IPS-11a (cell line): Measurements from ENCODE around the gene HOXB9.

Source experiments
- H3K4me3 ChIP-seq: one replicate; pipeline ENCODE4 v1.5.1; 2013; ENCODE audit warnings: low read depth, low read length, control low read depth

Gene HOXB9

DNA sequence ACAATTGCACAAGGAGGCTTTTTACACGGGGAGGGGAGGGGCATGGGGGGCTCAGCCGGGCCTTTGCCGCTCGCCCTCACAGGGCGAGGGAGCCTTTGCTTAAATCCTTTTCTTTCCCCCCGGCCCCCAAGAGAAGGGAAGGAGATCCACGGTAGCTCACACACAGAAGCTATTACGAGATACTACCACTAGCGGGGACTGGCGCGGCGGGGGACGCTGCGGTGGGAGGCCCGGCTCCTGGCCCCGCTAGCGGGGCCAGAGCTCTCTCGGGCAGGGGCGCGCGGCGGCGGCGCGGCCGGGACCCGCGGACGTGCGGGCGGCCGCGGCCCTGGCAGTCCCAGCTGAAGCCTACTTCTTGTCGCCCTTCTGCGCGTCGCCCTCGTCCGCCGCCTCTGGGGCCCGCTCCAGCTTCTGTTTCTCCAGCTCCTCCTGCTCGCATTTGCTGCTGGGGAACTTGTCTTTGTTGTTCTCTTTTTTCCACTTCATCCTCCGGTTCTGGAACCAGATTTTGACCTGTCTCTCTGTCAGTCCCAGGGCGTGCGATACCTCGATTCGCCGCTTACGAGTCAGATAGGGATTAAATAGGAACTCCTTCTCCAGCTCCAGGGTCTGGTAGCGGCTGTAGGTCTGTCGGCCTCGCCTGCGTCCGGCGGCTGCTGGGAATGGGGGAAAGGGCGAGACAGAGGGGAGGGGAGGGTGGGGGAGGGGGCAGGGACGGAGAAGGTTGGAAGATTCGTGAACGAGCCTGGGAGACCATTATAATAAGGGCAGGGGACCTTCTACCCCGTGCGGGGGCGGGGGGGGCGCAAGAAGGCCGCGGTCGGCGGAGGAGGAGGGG, 13.1 kb downstream of the HOXB9 start:
- no peak overlapping the region for H3K4me3 ChIP-seq

DNA sequence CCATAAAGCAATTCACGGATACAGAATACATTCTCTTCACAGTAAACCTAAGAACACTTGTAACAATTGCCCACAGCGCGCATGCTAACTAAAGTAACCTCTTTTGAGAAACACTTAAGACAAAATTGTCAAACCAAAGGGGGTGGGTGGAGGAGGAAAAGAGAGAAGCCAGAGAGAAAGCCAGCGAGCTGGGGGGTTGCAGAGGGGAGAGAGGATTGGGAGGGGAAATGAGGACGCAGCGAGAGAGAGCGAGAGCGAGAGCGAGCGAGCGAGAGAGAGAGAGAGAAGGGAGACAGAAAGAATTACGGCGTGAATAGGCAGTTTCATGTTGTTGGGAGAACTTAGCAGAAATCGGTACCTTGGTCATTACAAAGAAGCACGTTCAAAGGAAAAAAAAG, 13.7 kb downstream of the HOXB9 start:
- no peak overlapping the region for H3K4me3 ChIP-seq

DNA sequence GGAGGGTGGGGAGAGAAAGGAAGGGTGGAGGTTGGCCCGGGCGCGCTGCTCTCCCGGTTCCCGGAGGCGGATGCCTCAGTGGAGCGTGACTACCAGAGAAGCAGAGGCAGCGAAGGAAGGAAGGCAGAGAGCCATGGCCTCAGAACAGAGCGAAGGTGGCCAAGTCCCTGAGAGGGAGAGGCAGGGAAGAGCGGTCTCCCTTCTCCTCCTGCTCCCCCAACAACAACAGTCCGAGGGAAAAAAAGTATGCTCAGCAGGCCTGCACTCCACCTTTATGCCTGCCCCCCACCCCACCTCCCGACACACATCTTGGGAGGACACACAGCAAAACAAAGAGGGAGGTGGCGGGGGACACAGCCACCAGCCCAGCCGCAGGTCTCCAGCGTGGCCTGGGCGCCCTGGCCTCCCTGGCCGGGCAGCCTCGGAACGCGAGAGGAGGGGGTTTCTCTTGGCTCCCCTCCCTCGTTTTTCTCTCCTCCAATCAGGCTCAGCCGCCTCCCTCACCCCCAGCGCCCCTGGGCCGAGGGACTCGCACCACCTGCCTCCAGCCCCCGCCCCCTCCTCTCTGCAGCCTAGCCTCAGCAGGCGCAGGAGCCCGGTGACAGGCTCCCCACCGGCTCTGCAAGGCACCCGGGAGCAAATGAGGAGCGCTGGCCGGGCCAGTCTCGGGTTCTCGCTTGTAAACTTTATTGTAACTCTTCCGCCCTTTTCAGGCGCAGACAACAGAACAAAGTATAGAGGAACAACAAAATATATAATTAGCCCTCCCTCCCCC, 14.3 kb downstream of the HOXB9 start:
- H3K4me3 ChIP-seq: no peak overlapping the region

DNA sequence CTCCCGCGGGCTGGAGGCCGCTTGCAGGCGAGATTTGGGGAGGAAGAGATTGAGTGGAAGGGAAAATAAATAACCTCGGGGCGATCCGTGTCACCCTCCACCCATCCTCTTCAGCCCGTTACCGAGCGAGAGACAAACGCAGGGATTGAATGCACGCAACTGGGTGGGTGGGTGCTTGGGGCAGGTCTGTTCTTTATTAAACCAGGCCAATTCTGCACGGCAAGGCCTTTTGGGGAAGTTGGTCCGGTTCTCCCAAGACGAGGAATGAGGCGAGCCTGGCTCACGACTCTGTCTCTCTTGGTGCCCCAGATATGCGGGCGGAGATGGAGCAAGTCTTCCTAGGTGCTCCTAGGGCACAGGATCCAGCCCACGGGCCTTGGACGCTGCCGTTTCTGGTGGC, 14.9 kb downstream of the HOXB9 start:
- H3K4me3 ChIP-seq: no peak overlapping the region

DNA sequence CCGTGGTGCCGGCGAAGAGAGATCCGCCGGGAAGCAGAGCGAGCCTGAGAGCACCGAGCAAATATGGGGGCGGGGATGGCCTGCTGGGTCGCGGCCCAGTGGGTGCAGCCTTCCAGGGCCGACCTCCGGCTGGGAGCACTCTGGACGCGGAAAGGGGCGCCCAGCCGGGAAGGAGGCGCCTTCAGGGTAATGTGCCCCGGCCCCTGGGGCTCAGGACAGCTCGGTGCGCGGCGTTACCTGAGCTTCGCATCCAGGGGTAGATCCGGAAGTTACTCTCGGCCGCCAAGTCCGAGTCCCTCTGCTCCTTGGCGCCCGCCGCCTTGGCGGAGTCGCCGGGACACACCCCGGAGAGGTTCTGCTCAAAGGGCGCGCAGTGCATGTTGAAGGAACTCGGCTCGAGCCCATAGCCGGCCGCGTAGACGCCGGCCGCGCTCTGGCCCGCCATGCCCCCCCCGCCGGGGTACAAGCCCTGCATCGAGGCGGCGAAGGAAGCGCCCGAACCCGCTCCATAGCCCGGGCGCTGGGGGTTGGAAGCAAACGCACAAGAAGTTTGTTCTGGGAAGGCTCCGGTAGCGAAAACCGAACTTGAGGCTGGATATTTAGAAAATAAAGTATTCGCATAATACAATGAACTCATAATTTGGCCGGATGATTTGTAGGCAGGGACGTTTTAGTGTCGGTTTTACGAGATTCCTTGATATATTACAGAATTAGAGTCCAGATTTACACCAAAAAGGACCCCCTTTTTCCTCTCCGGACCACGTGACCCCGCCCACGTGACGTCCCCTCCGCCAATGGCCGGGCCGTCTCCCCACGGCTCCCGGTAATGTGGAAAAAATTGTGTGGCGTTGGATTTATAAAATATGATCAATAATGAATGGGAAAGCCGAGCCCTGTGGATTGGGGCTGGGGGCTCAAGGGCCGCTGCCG, 15.6 kb downstream of the HOXB9 start, which contains the start of gene HOXB7:
HOXB7 (minus strand) TSS at position 736 of the 930 bp plus-strand sequence; CDS start at position 637, 99 bp downstream.
- no peak within 1 kb of the TSS for H3K4me3 ChIP-seq

DNA sequence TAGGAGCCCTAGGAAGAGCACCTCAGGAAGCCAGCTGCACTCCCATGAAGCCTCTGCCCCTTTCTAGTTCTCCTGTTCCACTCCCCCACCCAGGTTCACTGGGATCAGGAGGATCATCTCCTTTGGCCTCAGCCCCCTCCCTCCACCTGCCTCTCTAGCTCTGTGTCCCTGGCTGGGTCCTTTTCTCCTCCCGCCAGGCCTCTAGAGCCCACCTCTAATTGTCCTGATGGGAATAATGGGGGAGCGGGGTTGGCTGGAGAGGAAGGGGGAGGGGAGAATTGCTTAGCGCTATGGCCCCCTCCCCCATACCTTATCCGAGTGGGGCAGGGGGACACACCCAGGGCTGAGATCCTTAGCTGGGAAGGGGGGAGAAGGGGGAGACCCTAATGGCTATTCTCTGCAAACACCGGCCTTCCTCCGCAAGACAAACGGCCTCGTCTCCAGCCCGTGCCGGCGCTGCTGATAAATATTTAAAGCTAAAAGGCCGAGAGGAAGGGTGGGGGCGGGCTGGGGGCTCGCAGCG, 16.3 kb downstream of the HOXB9 start:
- H3K4me3 ChIP-seq: no peak overlapping the region

DNA sequence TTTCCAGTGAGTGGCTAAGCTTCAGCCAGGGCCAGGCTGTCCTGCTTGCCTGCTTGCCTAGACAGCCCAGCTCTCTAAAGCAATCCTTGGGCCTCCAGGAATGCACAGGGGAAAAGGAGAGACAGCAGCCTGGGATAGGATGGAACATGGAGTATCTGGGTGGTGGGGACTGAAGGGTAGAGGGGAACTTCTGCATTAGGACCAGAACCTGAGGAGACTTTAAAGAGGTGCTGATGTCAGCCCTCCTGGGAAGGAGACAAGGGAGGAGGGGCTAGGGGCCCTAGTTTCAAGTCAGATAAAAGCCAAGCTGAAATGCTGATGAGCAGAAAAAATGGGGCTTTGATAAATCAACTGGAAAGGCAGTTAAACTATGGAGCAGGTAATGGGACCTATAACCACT, 17.1 kb downstream of the HOXB9 start:
- H3K4me3 ChIP-seq: peak overlapping the region; percentile 4

DNA sequence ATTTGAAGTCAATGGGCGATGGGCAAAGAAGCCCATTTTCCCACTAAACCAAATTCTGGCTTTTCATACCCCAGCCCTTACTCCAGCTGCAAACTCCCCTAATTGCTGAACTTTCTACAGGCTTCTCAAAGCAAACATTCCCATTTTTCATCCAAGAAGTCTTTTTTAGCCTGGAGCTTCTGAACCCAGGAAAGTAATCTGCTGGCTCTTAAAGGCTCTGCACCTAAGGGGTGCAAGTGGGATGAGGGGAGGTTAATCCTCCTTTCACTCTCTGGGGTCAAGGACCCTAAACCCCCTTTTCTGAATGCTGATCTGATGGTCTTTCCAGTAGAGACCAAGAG, 17.7 kb downstream of the HOXB9 start:
- no peak overlapping the region for H3K4me3 ChIP-seq

DNA sequence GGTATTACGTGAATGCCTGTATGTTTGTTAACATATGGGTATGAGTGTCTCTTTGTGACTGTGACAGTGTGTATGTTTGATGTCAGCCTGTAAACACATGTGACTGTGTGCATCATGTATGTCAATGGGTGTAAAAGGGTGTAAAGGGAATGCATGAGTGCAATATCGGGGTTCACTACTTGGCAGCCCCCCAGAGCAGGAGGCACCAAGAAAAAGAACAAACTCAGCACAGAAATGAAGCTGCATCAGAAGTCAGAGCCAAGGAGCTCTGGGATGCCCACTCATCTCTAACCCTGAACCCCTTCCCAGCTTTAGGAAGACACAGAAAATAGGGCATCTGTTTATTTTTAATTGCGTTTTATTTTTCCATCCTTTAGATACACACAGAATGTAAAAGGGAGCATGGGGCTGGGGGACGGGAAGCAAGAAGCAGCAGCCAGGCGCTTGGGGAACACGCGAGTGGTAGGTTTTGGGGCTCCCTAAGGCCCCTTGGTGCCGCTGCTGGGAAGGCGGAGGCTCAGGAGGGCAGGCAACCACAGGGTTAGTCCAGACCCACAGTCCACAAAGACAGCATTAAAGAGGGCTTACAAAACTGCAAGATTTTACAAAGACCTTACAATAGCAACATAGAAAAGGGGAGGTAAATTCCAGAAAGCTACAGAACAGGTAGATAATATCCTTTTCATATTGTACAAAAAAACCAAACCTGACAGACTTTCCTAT, 19.1 kb downstream of the HOXB9 start:
- H3K4me3 ChIP-seq: no peak overlapping the region

DNA sequence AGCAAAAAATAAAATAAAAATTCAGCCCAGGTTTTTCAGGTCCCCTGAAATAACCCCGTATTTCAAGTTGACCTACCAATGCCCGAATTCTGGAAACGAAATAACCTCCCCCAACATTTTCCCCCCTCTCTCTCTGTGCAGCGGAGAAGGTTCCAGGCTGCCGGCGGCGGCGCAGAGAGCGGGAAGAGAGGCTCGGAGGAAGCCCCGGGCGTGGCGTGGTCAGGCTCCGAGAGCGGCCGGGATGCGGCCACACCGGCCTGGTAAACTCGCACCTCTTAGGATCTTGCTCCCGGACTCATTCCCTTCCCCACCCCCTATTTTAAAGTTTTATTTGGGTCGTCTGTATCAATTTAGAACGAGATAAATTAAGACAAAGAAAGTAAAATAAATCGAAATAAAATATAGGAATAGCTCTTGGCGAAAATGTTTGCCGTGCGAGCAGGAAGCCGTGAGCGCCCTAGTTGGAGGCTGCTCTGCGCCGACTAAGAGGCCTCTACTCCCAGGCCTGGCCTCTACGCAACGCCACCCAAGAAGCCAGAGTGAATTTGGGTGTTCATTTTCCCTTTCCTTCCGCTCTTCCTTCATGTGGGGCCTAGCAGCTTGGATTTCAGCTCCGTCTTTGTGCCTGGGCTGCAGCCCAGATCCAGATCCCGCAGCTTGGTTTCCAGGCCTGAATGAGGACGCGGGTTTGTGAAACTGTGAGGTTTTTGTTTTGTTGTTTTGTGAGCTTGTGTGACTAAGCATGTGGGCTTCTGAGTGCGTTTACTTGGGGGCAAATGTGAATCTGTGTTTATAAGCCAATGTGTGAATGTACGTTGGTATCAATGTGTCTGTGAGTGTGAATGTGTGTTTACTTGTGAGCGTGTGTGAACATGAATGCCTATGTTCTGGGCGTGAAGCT, 19.9 kb downstream of the HOXB9 start:
- H3K4me3 ChIP-seq: no peak overlapping the region

DNA sequence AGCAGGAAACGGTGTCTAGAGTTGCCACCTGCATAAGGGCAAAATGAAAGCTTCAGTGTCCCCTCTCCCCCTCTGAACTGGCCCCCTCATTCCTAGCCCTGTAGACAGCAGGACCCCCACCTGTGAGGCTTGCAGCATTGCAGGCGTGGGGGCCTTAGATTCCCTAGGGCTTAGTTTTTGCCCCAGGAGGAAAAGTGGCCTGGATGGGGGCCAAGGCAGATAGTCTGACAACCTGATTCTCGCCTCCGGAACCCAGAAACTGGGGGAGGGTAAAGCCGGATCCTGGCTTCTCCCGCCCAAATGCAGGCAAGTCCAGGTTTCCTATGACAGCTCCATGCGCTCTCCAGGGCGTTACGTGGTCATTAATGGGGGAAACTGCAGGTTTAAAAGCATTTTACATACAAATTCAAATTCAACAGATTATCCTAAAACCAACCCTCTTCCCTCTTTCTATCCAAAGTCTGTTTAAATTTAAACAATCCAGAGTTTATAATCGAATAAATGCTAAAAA, 20.7 kb downstream of the HOXB9 start:
- H3K4me3 ChIP-seq: no peak overlapping the region

DNA sequence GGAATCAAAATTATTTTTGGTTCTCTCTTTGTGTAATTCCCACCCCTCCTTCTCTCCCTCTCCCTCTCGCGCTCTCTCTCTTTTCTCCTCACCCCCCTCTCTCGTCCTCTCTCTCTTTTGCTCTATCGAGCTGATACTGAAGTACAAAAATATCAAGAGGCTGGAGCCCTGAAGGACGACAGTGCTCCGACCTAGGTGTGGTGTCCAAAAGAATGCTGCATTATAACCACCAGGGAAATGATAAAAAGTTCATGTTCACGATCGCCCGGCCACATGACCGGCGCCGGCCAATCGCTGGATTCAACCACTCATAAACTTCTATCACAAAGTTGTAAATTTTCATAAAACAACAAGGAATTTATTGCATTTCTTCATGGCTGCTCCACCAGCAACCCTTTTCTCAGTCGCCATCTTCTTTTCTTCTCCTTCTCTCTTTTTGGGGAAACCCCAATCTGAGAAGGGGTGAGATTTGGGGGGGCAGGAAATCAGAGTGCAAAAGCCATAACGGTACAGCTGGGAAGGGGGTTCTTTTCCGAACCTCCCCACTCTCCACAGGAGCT, 21.3 kb downstream of the HOXB9 start, which contains the start of gene HOXB6:
HOXB6 (minus strand) TSS at position 217 of the 560 bp plus-strand sequence. CDS start 6,836 bp downstream, outside the sequence.
- H3K4me3 ChIP-seq: no peak within 1 kb of the TSS

DNA sequence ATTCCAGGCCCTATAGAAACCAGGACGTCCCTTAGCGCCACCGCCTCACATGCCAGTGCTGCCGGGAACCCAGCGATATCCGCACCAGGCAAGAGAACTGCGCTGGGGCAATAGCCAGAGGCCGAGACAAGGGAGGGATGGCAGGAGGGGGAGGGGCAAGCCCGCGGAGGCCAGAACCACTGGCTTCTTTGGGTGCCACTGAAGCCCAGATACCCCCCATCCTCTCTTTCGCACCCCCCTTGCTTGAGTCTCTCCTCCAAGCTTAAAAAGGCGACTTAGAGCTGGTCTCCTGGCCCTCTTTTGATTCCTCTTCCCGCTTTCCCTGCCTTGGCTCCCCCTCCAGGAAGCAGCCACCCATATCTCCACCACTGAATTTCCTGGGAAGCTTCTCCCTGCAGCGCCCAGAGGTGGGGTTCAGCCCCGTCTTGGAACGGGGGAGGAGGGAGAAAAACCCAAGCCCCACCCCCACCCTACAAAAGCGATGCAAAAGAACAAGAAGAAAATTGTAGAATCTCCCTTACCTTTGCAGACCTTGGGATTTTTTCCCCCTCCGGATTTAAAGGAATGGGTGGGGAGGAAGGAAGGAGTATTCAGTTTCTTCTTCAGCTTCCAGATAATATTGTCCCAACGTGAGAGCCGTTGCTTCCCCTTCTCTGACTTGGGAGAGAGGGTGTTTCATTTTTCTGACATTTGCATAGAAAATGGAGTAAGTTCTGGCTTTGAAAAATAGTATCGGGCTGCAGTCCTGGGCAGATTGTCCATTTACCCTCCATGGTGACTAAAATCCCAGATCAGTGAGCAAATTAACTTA, 22.0 kb downstream of the HOXB9 start:
- H3K4me3 ChIP-seq: no peak overlapping the region

DNA sequence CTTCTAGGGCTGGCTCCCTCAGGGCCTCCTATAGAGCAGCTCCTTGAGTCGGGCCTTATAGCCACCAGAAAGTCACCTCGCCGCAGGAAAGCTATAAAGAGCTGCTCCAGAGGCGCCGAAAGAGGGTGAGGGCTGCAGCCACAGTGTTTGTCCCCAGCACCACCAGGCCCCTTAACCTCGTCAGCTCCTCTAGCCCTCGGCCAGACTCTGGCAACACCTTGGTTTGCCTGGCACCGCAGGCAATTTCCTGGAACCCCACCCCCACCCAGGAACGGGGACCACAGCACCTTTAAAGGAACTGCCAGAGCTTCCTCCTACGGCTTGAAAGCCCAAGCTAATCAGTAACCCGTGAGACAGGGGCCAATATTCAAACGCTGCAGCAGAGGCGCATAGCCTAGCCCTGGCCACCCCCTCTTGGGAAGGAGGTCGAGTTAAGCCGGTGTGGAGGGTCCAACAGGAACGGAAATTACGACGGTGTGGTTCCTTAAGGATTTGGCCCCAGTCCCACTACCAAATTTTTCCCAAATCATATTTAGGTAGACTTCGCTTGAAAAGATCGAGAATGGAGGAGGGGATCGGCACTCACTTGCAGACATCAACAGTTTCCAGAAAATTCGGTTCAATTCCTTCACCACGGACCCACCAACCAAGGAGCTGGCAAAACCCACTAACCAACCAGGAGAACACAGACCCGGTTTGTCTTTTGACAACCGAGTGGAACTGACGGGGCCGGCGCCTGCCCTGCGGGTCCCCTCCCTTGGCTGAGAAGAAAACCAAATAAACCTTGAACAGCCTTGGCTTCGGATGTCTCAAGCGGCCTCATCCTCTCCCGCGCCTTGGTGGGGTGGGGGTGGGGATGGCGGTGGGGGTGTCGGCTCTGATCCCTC, 24.4 kb downstream of the HOXB9 start:
- no peak overlapping the region for H3K4me3 ChIP-seq

DNA sequence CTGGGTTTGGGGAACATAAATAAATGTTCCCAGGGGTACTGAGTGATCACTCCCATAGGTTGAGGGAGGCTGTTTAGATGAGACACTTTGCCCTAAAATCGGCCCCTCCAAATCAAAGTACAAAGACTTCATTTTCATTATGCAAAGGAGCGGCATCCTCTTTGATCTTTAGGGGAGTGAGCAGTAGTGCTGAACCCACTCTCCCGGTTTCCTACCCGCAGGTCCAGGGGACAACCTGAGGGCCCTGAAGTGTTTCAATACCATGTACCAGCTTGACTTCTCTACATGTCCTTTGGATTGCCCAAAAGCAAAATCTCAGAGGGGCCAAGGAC, 25.0 kb downstream of the HOXB9 start:
- no peak overlapping the region for H3K4me3 ChIP-seq

DNA sequence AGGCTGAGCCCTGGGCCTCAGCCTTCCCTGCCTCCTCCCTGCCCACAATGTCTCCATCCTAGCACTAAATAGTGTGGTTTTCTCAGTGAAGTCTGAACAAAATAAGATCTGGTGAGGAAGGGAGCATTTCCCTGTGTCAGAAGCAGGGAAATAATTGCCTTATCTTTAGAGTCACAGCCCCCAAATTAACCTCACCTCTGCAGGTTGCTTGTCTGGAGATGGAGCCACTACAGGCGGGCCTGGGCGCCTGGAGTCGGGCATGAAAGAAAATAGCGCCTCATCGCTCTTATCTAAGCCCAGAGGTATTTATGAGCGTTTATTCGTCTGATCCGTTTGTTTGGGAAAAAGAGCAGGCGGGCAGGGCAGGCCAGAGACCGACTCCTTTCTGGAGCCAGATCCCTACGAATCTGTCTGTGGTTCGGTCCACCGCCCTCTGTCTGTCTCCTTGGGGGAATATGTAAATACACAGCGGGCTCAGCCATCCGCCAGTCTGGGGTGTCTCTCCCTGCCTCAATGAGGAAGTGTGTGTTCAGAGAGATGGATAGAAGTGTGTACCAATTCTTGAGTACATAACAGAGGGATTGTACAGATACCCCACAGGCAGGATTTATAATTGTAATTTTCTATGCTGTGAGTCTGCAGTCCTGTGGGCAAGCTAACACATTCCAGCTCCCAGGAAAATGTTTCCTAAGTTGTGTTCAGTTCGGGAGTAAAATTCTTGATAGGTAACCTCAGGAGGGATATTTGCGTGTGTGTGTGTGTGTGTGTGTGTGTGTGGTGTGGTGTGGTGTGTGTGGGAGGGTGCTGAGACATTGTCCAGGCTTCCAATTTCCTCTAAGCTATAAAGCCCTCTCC, 25.7 kb downstream of the HOXB9 start:
- H3K4me3 ChIP-seq: no peak overlapping the region
